Heart right ventricle (tissue), 16 donors: ENCODE data around the gene CDCP1. TPM values are rescaled to one million over a fixed set of nuclear protein-coding genes. Genes with fewer than 3 reads are reported as not detected.

Experiments
- ATAC-seq, 8 donors: fragments of 200-7000 bp; cut with Tn5 transposase; one replicate each; pipeline ENCODE4 v1.9.1; 2020; ENCODE audit warnings: mild to moderate bottlenecking in 8 of 8, moderate library complexity in 8 of 8, moderate number of reproducible peaks in 1 of 8
- DNase-seq, 2 donors: peaks; one replicate each; pipeline ENCODE4 v3.0.0-alpha.2; 2020
- H3K27ac ChIP-seq, 10 donors: fragments of 200-600 bp; sonication (generic) in 2 of 10; one replicate each; pipeline versions ENCODE4 v1.5.0 to v1.8.0; 2020 to 2022; ENCODE audit warnings: mild to moderate bottlenecking in 3 of 10
- H3K27me3 ChIP-seq, 7 donors: fragments of 200-600 bp; one replicate each; pipeline ENCODE4 v1.8.0; 2021 to 2022; ENCODE audit warnings: mild to moderate bottlenecking in 2 of 7
- H3K36me3 ChIP-seq, 9 donors: fragments of 200-600 bp; sonication (generic) in 1 of 9; one replicate each; pipeline versions ENCODE4 v1.5.0 to v1.8.0; 2020 to 2022; ENCODE audit warnings: mild to moderate bottlenecking in 2 of 9
- H3K4me1 ChIP-seq, 9 donors: fragments of 200-600 bp; sonication (generic) in 1 of 9; one replicate each; pipeline versions ENCODE4 v1.5.0 to v1.8.0; 2020 to 2022; ENCODE audit warnings: mild to moderate bottlenecking in 4 of 9
- H3K4me3 ChIP-seq, 10 donors: fragments of 200-600 bp; sonication (generic) in 2 of 10; one replicate each; pipeline versions ENCODE4 v1.5.0 to v1.8.0; 2020 to 2022; ENCODE audit warnings: mild to moderate bottlenecking in 7 of 10, moderate library complexity in 2 of 10
- H3K9me3 ChIP-seq, 11 donors: fragments of 200-600 bp in 10 of 11; sonication (generic) in 2 of 11; one replicate each; pipeline versions ENCODE4 v1.5.0 to v1.8.0; 2013 to 2022; ENCODE audit warnings: mild to moderate bottlenecking in 2 of 11, control low read depth in 1 of 11, moderate library complexity in 1 of 11
- CTCF ChIP-seq, 9 donors: fragments of 200-600 bp; sonication (generic) in 2 of 9; IDR thresholded peaks; one replicate each; pipeline versions ENCODE4 v1.5.0 to v1.8.0; 2021 to 2022; ENCODE audit warnings: antibody characterized with exemption in 9 of 9, mild to moderate bottlenecking in 5 of 9, moderate library complexity in 1 of 9
- WGBS, 2 donors: extraction: QIAGEN DNeasy Blood & Tissue Kit; methylation state at CpG; one replicate each; pipeline ENCODE4 v1.1.7; 2013; ENCODE audit warnings: inconsistent platforms in 1 of 2; 5-methylcytosine and 5-hydroxymethylcytosine counted together
- intact Hi-C, 10 donors: fragments of 100-400 bp; cut with DNase I; formaldehyde crosslinking; loops; one replicate each; pipeline versions ENCODE4 v1.11.1 to v1.14.2; 2022
- polyA plus RNA-seq, 2 donors: library from polyadenylated mRNA; stranded (reverse); fragments of 200-250 nt; gene quantifications; one replicate each; pipeline ENCODE4 v1.2.3, GENCODE V29; 2013
- total RNA-seq, 10 donors: library from RNA; stranded (reverse); fragmentation: NEBNext Ultra II Directional in 3 of 10; extraction: Animal tissue kit (Norgen Biotek cat#: 25700) in 3 of 10; gene quantifications; one replicate each; pipeline versions ENCODE4 v1.2.1 to v1.2.4, GENCODE V29; 2021 to 2023
- donor health status: Arrhythmogenic right ventricular cardiomyopathy.
- donor health status: ischemic (EF 13 %, LVEDD 7.1; RV severe dilation, severe dysfunction).
- donor health status: healthy with polysubstance abuse.
- donor health status: DM: no; HTN: yes; CAD: no.
- donor health status: DM: no; HTN: no; CAD: no.
- donor health status: ischemic (EF 25% LVEDD 6.9; RV normal size, moderate dysfunction).
- donor health status: ischemic (EF 25% LVEDD 5.7; RV mildly dilated, moderate dysfunction).
- donor health status: healthy.
- donor health status: DM: yes; HTN: yes; CAD: no.
- donor health status: Ischemic cardiomyopathy.
- donor health status: ischemic (EF 35%, LVEDD 5.7; RV mildly dilated, moderate dysfunction).
- donor health status: nonischemic (EF 11% LVEDD 7.7; RV severe dilation, severe dysfunction).
- donor health status: DM: yes; HTN: yes; CAD: no.
- donor health status: PGD.
- donor health status: ischemic (EF 29% LVEDD 5.4; RV normal size, mild dysfunction).
- donor health status: nonischemic (EF 23%, LVEDD 6.1; RV moderate dilation, normal function).

Gene CDCP1
- total and polyA plus RNA-seq, 12 donors: 0.15 to 2.8 (median 0.27) TPM

GRCh38 chr3:45066109-45066801, 79.9 kb downstream of the CDCP1 start:
- TF ChIP-seq CTCF (IDR thresholded peaks at IDR 0.05): no peak
- Histone ChIP-seq H3K36me3 (no peaks in the 10 kb centered on the region), H3K9me3 (no peaks in the 10 kb centered on the region), H3K4me3 (no peak overlapping the region), H3K27me3 (no peaks in the 10 kb centered on the region), H3K27ac (peak overlapping the region in 1 of 10 donors; percentile 88), H3K4me1 (peaks cover 0 to 52% (median 8%) of the 10 kb centered on the region in 9 donors)
- no peak for ATAC-seq
- no peak for DNase-seq
- intact Hi-C loops: no loop called here
- WGBS, 2 donors: 84 to 88% methylated on average over 3 of the region's 3 CpGs

GRCh38 chr3:45065373-45065720, 80.8 kb downstream of the CDCP1 start:
- DNase-seq (no peak), ATAC-seq (peak in 3 of 8 donors; percentile 6 to 26 (median 23))
- Histone ChIP-seq H3K4me1 (peaks cover 0 to 53% (median 8%) of the 10 kb centered on the region in 9 donors), H3K27ac (peak overlapping the region in 8 of 10 donors; percentile 1 to 88 (median 8)), H3K9me3 (no peaks in the 10 kb centered on the region), H3K27me3 (no peaks in the 10 kb centered on the region), H3K36me3 (no peaks in the 10 kb centered on the region), H3K4me3 (no peak overlapping the region)
- 94 to 100% methylated on average over 1 of the region's 1 CpG for WGBS, 2 donors
- intact Hi-C loops: no loop called here
- no peak for TF ChIP-seq CTCF (IDR thresholded peaks at IDR 0.05)

- intact Hi-C loops: no loop called here
- Histone ChIP-seq H3K27ac (peak overlapping the region in 9 of 10 donors; percentile 2 to 88 (median 36)), H3K9me3 (no peaks in the 10 kb centered on the region), H3K4me3 (no peak overlapping the region), H3K36me3 (no peaks in the 10 kb centered on the region), H3K27me3 (no peaks in the 10 kb centered on the region), H3K4me1 (peaks cover 0 to 53% (median 8%) of the 10 kb centered on the region in 9 donors)
- WGBS, 2 donors: 39 to 50% methylated on average over 12 of the region's 12 CpGs
- TF ChIP-seq CTCF (IDR thresholded peaks at IDR 0.05): no peak
- ATAC-seq: peak; percentile 36 to 89 (median 69)
- DNase-seq: peak in 1 of 2 donors; percentile 32
Observed at GRCh38 chr3:45064512-45065372, 81.4 kb downstream of the CDCP1 start.

GRCh38 chr3:45062697-45063070, 83.5 kb downstream of the CDCP1 start:
- DNase-seq: no peak
- no peak overlapping the region for H3K4me3 ChIP-seq
- H3K9me3 ChIP-seq: no peaks in the 10 kb centered on the region
- H3K27me3 ChIP-seq: no peaks in the 10 kb centered on the region
- intact Hi-C loops: no loop called here
- H3K27ac ChIP-seq: peak overlapping the region in 2 of 10 donors; percentile 9 to 88
- no peak for ATAC-seq
- no peaks in the 10 kb centered on the region for H3K36me3 ChIP-seq
- no peak for TF ChIP-seq CTCF (IDR thresholded peaks at IDR 0.05)
- peaks cover 0 to 72% (median 8%) of the 10 kb centered on the region in 9 donors for H3K4me1 ChIP-seq
- WGBS, 2 donors: 98 to 100% methylated on average over 1 of the region's 1 CpG
